Nucleus accumbens (tissue), 56 donors: ENCODE data around the gene PRELID1.
"Not testable (repeated sequence)": the region's sequence is repeated elsewhere in the genome, so short reads cannot be mapped to it uniquely, and the experiment has no call there.

Source experiments
- DNase-seq, 56 donors: peaks; one replicate each; lab custom pipeline; 2025; lab: John Stamatoyannopoulos, UW

Gene PRELID1

GRCh38 chr5:177297922-177298321 lies 5.7 kb upstream of the PRELID1 start:
- DNase-seq: no peak

GRCh38 chr5:177299697-177300096 lies 3.9 kb upstream of the PRELID1 start:
- DNase-seq: no peak

GRCh38 chr5:177300236-177300880 lies 3.2 kb upstream of the PRELID1 start:
- peak in 12 of 56 donors; percentile 10 to 52 (median 30) for DNase-seq

GRCh38 chr5:177300951-177301350 lies 2.6 kb upstream of the PRELID1 start:
- no peak for DNase-seq

GRCh38 chr5:177301503-177302165 lies 2.0 kb upstream of the PRELID1 start:
- no peak for DNase-seq

GRCh38 chr5:177302354-177303110 lies 1.1 kb upstream of the PRELID1 start:
- DNase-seq: no peak

- DNase-seq: peak in 1 of 56 donors; percentile 69
Measured at GRCh38 chr5:177303925-177304391, 359 bp downstream of the PRELID1 start.

GRCh38 chr5:177304392-177305119 lies 957 bp downstream of the PRELID1 start:
- DNase-seq: no peak

GRCh38 chr5:177306103-177306640 lies 2.6 kb downstream of the PRELID1 start:
- not testable (repeated sequence) for DNase-seq

- no peak for DNase-seq
Measured at GRCh38 chr5:177306674-177307543, 3.3 kb downstream of the PRELID1 start.

- DNase-seq: no peak
Measured at GRCh38 chr5:177307544-177308363, 4.2 kb downstream of the PRELID1 start.

- no peak for DNase-seq
Measured at GRCh38 chr5:177308740-177309139, 5.1 kb downstream of the PRELID1 start.

GRCh38 chr5:177309351-177310191 lies 6.0 kb downstream of the PRELID1 start:
- peak in 11 of 56 donors; percentile 15 to 48 (median 34) for DNase-seq

GRCh38 chr5:177310332-177310731 lies 6.7 kb downstream of the PRELID1 start:
- DNase-seq: no peak

- no peak for DNase-seq
Measured at GRCh38 chr5:177310757-177311391, 7.3 kb downstream of the PRELID1 start.

GRCh38 chr5:177311392-177311722 lies 7.8 kb downstream of the PRELID1 start:
- DNase-seq: no peak
